ENCODE data around the gene FTSJ1.

GRCh38 chrX:48470833-48471118 lies 5.2 kb upstream of the FTSJ1 start:
- no peak for TF ChIP-seq CTCF (IDR thresholded peaks at IDR 0.05)
- no peak for TF ChIP-seq EZH2 (IDR thresholded peaks at IDR 0.05; ENCODE audit: borderline replicate concordance, insufficient read depth, low read depth, low read length, poor library complexity, severe bottlenecking)

All from B cell (primary cell).